GM12878 (cell line): ENCODE results near the gene CRELD2. TPM values are rescaled to one million over a fixed set of nuclear protein-coding genes. Genes with fewer than 3 reads are reported as not detected.

Experiments used
- ATAC-seq: fragments of 200-7000 bp; cut with Tn5 transposase; 3 replicates; pipeline ENCODE4 v1.9.1; 2020; ENCODE audit warnings: mild to moderate bottlenecking, moderate library complexity
- BruUV-seq: library from RNA; stranded (reverse); fragments of 400-500 nt; replicated peaks from 2 replicates; lab custom pipeline; 2021; lab: Mats Ljungman, UMichigan
- CTCF ChIA-PET: fragments of 300-600 bp; sonication (Branson Sonifier 250); formaldehyde crosslinking; extraction: SDS; loops from one replicate; lab custom pipeline; 2021; ENCODE audit warnings: inconsistent platforms; lab: Yijun Ruan, JAX
- POLR2A ChIA-PET: fragments of 350-600 bp; formaldehyde crosslinking; extraction: SDS; loops from one replicate; lab custom pipeline; 2021; ENCODE audit warnings: inconsistent platforms; lab: Charles Lee
- RAD21 ChIA-PET: fragments of 300-600 bp; sonication (Branson Sonifier 250); formaldehyde crosslinking; loops from one replicate; lab custom pipeline; 2023; ENCODE audit warnings: antibody characterized with exemption; ENCODE audit not compliant: unreplicated experiment; lab: Charles Lee
- SMC1A ChIA-PET: fragments of 300-600 bp; sonication (Branson Sonifier 250); formaldehyde crosslinking; loops from one replicate; lab custom pipeline; 2023; ENCODE audit not compliant: unreplicated experiment, uncharacterized antibody; lab: Charles Lee
- DNase-seq: peaks from one replicate; pipeline ENCODE4 v3.0.0-alpha.2; 2011; ENCODE audit warnings: low read depth, low spot score
- FAIRE-seq: peaks from 3 replicates; lab custom pipeline; 2011; peaks lifted over from hg19 to GRCh38; lab: Jason Lieb, UNC
- H2AFZ ChIP-seq: 2 replicates; pipeline ENCODE4 v1.6.0; 2011; ENCODE audit warnings: low read depth, low read length, control low read depth; ENCODE audit not compliant: control insufficient read depth
- H3K27ac ChIP-seq: 2 replicates; pipeline ENCODE4 v1.5.1; 2011; ENCODE audit warnings: control low read depth; ENCODE audit not compliant: control insufficient read depth, insufficient read depth
- H3K27me3 ChIP-seq, 2 experiments: replicated peaks in 1 of 2; 2 replicates each; pipeline versions ENCODE4 v1.6.0 to v1.6.1; 2011; ENCODE audit warnings: low read length in 1 of 2; ENCODE audit not compliant: control insufficient read depth in 2 of 2, insufficient read depth in 2 of 2
- H3K36me3 ChIP-seq, 2 experiments: 2 replicates each; pipeline ENCODE4 v1.5.1; 2011; ENCODE audit warnings: low read length in 1 of 2; ENCODE audit not compliant: control insufficient read depth in 2 of 2, insufficient read depth in 2 of 2
- H3K4me1 ChIP-seq: 2 replicates; pipeline ENCODE4 v1.6.1; 2011; ENCODE audit warnings: mild to moderate bottlenecking, low read length, moderate library complexity, mixed read lengths; ENCODE audit not compliant: control insufficient read depth, insufficient read depth
- H3K4me2 ChIP-seq: 2 replicates; pipeline ENCODE4 v1.6.0; 2011; ENCODE audit warnings: control low read depth; ENCODE audit not compliant: control insufficient read depth, insufficient read depth
- H3K4me3 ChIP-seq: fragments of 200-600 bp; sonication (generic); 2 replicates; pipeline ENCODE4 v1.5.1; 2016
- H3K79me2 ChIP-seq: 2 replicates; pipeline ENCODE4 v1.6.0; 2011; ENCODE audit warnings: low read length; ENCODE audit not compliant: control insufficient read depth, insufficient read depth
- H3K9ac ChIP-seq: 2 replicates; pipeline ENCODE4 v1.8.0; 2011; ENCODE audit warnings: low read length, control low read depth, mixed read lengths; ENCODE audit not compliant: control insufficient read depth, insufficient read depth
- H3K9me3 ChIP-seq: replicated peaks from 3 replicates; pipeline ENCODE4 v1.5.1; 2011; ENCODE audit warnings: mild to moderate bottlenecking, low read length; ENCODE audit not compliant: control insufficient read depth, insufficient read depth
- H4K20me1 ChIP-seq: 2 replicates; pipeline ENCODE4 v1.6.0; 2011; ENCODE audit not compliant: control insufficient read depth, insufficient read depth
- BMI1 ChIP-seq: fragments of 450-650 bp; IDR thresholded peaks from 2 replicates; pipeline ENCODE4 v1.6.1; 2016; ENCODE audit warnings: mild to moderate bottlenecking, moderate library complexity, borderline replicate concordance
- CBX3 ChIP-seq: fragments of 200-600 bp; sonication (generic); IDR thresholded peaks from 2 replicates; pipeline ENCODE4 v1.6.1; 2016; ENCODE audit warnings: low read depth, borderline replicate concordance
- CHD4 ChIP-seq: fragments of 200-600 bp; sonication (generic); IDR thresholded peaks from 2 replicates; pipeline ENCODE4 v1.6.1; 2016; ENCODE audit warnings: mild to moderate bottlenecking
- HCFC1 ChIP-seq: fragments of 150-350 bp; IDR thresholded peaks from 2 replicates; pipeline ENCODE4 v1.6.1; 2014; ENCODE audit warnings: low read length
- HDAC2 ChIP-seq: fragments of 200-600 bp; sonication (generic); IDR thresholded peaks from 2 replicates; pipeline ENCODE4 v1.6.1; 2017
- HDAC6 ChIP-seq: fragments of 200-600 bp; sonication (generic); IDR thresholded peaks from one replicate; pipeline ENCODE4 v1.8.0; 2017; ENCODE audit warnings: antibody characterized with exemption; ENCODE audit not compliant: unreplicated experiment
- HSF1 ChIP-seq: fragments of 150-350 bp; IDR thresholded peaks from 2 replicates; pipeline ENCODE4 v1.6.1; 2014; ENCODE audit warnings: mild to moderate bottlenecking, low read depth, low read length
- LARP7 ChIP-seq: fragments of 450-650 bp; IDR thresholded peaks from 2 replicates; pipeline ENCODE4 v1.6.1; 2017; ENCODE audit warnings: mild to moderate bottlenecking
- PML ChIP-seq: IDR thresholded peaks from 2 replicates; pipeline ENCODE4 v1.6.1; 2012; ENCODE audit warnings: low read length, inconsistent platforms
- REST ChIP-seq: IDR thresholded peaks from 2 replicates; pipeline ENCODE4 v1.6.1; 2012; ENCODE audit warnings: mild to moderate bottlenecking, low read depth, low read length
- RUNX3 ChIP-seq: IDR thresholded peaks from 2 replicates; pipeline ENCODE4 v1.6.1; 2012; ENCODE audit warnings: low read length, inconsistent platforms
- SREBF1 ChIP-seq: IDR thresholded peaks from 2 replicates; pipeline ENCODE4 v1.6.1; 2012; ENCODE audit warnings: mild to moderate bottlenecking, low read length
- STAT3 ChIP-seq: IDR thresholded peaks from 2 replicates; pipeline ENCODE4 v1.6.1; 2011; ENCODE audit warnings: low read depth, low read length, improper control_type of control experiment
- SUPT20H ChIP-seq: IDR thresholded peaks from 2 replicates; pipeline ENCODE4 v1.6.1; 2011; ENCODE audit warnings: low read depth, mild to moderate bottlenecking, low read length, moderate library complexity, borderline replicate concordance; ENCODE audit not compliant: control insufficient read depth
- TCF7 ChIP-seq: IDR thresholded peaks from 2 replicates; pipeline ENCODE4 v1.6.1; 2014; ENCODE audit warnings: antibody characterized with exemption, borderline replicate concordance
- YY1 ChIP-seq: IDR thresholded peaks from 2 replicates; pipeline ENCODE4 v1.6.1; 2011; ENCODE audit warnings: low read depth, mild to moderate bottlenecking, low read length
- ZNF384 ChIP-seq: IDR thresholded peaks from 2 replicates; pipeline ENCODE4 v1.6.1; 2012; ENCODE audit warnings: low read depth, mild to moderate bottlenecking, low read length, improper control_type of control experiment, borderline replicate concordance
- WGBS: methylation state at CpG from one replicate; pipeline ENCODE4 v1.1.6; 2016; ENCODE audit warnings: low lambda C conversion rate; ENCODE audit not compliant: insufficient replicate concordance, insufficient coverage; ENCODE audit errors: missing lambda C conversion rate; 5-methylcytosine and 5-hydroxymethylcytosine counted together
- in situ Hi-C: fragments of 300-500 bp; cut with MboI; formaldehyde crosslinking; loops from 9 replicates; pipeline ENCODE4 v1.14.3; 2018; ENCODE audit warnings: mixed read lengths
- intact Hi-C: fragments of 100-400 bp; cut with micrococcal nuclease; formaldehyde crosslinking; loops from one replicate; pipeline ENCODE4 v1.14.2; 2022; ENCODE audit not compliant: unreplicated experiment
- polyA plus RNA-seq, 11 experiments: library from polyadenylated mRNA; depleted of rRNA in 4 of 11; unstranded in 6 of 11; stranded (reverse) in 5 of 11; fragments of >200 nt; fragmentation: Nextera tagmentation in 4 of 11; fragmentation: Illumina TruSeq in 1 of 11; extraction: Ambion mirVana in 4 of 11; extraction: Trizol in 1 of 11; gene quantifications; 1 replicate in 1 of 11; 2 replicates in 10 of 11; pipeline versions ENCODE4 v1.2.1 to v1.2.3, GENCODE V29; 2011 to 2016; ENCODE audit warnings: inconsistent platforms in 2 of 11, missing spikeins in 2 of 11, low read depth in 1 of 11
- total RNA-seq, 4 experiments: library from RNA; depleted of rRNA in 3 of 4; stranded (reverse); fragments of >200 nt in 3 of 4; fragmentation: Illumina TruSeq in 1 of 4; extraction: Trizol in 1 of 4; gene quantifications; 2 replicates each; pipeline versions ENCODE4 v1.2.1 to v1.2.3, GENCODE V29; 2013 to 2021
- TF ChIP-seq, protein P1 (sequence below): fragments of 450-650 bp; IDR thresholded peaks from 2 replicates; pipeline ENCODE4 v1.6.1; 2016; ENCODE audit warnings: mild to moderate bottlenecking, moderate library complexity, borderline replicate concordance

CRELD2 gene
- total and polyA plus RNA-seq, 10 of the 15 experiments (the other 5 are each of a cell fraction or from before 2014, with no cell fraction given): 9.4 to 111 (median 25.9) TPM

DNA sequence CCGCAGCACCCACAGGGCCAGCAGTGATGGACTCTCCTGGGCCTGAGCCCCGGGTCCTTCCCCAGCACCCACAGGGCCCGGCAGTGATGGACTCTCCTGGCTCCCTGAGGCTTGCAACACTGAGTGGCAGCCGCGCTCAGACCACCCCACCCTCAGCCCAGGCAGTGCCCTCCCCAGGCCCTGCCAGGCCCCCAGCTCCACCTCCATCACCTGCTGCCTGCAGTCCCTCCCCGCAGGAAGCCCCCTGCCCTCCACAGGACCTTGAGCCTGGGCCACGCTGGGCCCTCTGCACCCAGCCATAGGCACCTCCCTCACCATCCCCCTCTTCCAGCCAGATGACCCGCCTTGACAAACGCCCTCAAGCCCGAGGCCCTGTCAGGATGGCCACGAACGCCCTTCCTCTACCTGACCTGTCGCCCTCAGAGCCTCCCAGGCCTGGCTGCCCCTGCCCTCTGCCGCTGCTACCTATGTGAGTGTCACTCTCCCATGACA, 11.6 kb upstream of the CRELD2 start:
- H3K9me3 ChIP-seq: no peaks in the 10 kb centered on the region; the same call in 2 of the 3 replicates
- no peak for TF ChIP-seq STAT3
- TF ChIP-seq ZNF384: no peak
- no peak for TF ChIP-seq HDAC2
- no peak for TF ChIP-seq HSF1
- TF ChIP-seq LARP7: no peak
- TF ChIP-seq REST: no peak
- no peak for TF ChIP-seq YY1
- TF ChIP-seq PML: no peak
- TF ChIP-seq, protein P1, sequence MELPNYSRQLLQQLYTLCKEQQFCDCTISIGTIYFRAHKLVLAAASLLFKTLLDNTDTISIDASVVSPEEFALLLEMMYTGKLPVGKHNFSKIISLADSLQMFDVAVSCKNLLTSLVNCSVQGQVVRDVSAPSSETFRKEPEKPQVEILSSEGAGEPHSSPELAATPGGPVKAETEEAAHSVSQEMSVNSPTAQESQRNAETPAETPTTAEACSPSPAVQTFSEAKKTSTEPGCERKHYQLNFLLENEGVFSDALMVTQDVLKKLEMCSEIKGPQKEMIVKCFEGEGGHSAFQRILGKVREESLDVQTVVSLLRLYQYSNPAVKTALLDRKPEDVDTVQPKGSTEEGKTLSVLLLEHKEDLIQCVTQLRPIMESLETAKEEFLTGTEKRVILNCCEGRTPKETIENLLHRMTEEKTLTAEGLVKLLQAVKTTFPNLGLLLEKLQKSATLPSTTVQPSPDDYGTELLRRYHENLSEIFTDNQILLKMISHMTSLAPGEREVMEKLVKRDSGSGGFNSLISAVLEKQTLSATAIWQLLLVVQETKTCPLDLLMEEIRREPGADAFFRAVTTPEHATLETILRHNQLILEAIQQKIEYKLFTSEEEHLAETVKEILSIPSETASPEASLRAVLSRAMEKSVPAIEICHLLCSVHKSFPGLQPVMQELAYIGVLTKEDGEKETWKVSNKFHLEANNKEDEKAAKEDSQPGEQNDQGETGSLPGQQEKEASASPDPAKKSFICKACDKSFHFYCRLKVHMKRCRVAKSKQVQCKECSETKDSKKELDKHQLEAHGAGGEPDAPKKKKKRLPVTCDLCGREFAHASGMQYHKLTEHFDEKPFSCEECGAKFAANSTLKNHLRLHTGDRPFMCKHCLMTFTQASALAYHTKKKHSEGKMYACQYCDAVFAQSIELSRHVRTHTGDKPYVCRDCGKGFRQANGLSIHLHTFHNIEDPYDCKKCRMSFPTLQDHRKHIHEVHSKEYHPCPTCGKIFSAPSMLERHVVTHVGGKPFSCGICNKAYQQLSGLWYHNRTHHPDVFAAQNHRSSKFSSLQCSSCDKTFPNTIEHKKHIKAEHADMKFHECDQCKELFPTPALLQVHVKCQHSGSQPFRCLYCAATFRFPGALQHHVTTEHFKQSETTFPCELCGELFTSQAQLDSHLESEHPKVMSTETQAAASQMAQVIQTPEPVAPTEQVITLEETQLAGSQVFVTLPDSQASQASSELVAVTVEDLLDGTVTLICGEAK: no peak
- no peak for TF ChIP-seq HDAC6
- TF ChIP-seq RUNX3: no peak
- no peak for TF ChIP-seq HCFC1
- no peak for TF ChIP-seq TCF7
- no peak for TF ChIP-seq CBX3
- no peak for TF ChIP-seq SREBF1
- no peak for TF ChIP-seq BMI1
- no peak for TF ChIP-seq CHD4
- TF ChIP-seq SUPT20H: no peak
- no peaks in the 10 kb centered on the region for H3K4me1 ChIP-seq
- H3K4me3 ChIP-seq: no peak overlapping the region
- ATAC-seq: no peak
- no TSS peak for BruUV-seq
- no peak overlapping the region for H3K4me2 ChIP-seq
- H3K36me3 ChIP-seq: peaks cover 0 to 13% of the 10 kb centered on the region in 2 experiments; a peak in 3 of 4 replicates
- no peak for FAIRE-seq
- in situ Hi-C loops: no loop called here
- H3K27me3 ChIP-seq: no peaks in the 10 kb centered on the region
- SMC1A ChIA-PET: no interaction called here
- WGBS: 93% methylated on average over 14 of the region's 14 CpGs
- H3K27ac ChIP-seq: no peak overlapping the region
- POLR2A ChIA-PET: no interaction called here
- CTCF ChIA-PET: no interaction called here
- RAD21 ChIA-PET: interaction anchor here (0.6 kb wide), 1 partner anchor 72 kb away, joined by 3 read pairs; no protein-coding TSS in a partner anchor
- intact Hi-C loops: no loop called here
- H3K79me2 ChIP-seq: no peaks in the 10 kb centered on the region
- H3K9ac ChIP-seq: no peak overlapping the region
- no peak for DNase-seq
- H2AFZ ChIP-seq: no peak overlapping the region
- no peaks in the 10 kb centered on the region for H4K20me1 ChIP-seq
